GM12878 (cell line): ENCODE results near the gene TOP1. TPM values are rescaled to one million over a fixed set of nuclear protein-coding genes. Genes with fewer than 3 reads are reported as not detected.

Experiments
- ATAC-seq: fragments of 200-7000 bp; cut with Tn5 transposase; 3 replicates; pipeline ENCODE4 v1.9.1; 2020; ENCODE audit warnings: mild to moderate bottlenecking, moderate library complexity
- BruUV-seq: library from RNA; stranded (reverse); fragments of 400-500 nt; replicated peaks from 2 replicates; lab custom pipeline; 2021; lab: Mats Ljungman, UMichigan
- CTCF ChIA-PET: fragments of 300-600 bp; sonication (Branson Sonifier 250); formaldehyde crosslinking; extraction: SDS; loops from one replicate; lab custom pipeline; 2021; ENCODE audit warnings: inconsistent platforms; lab: Yijun Ruan, JAX
- POLR2A ChIA-PET: fragments of 350-600 bp; formaldehyde crosslinking; extraction: SDS; loops from one replicate; lab custom pipeline; 2021; ENCODE audit warnings: inconsistent platforms; lab: Charles Lee
- RAD21 ChIA-PET: fragments of 300-600 bp; sonication (Branson Sonifier 250); formaldehyde crosslinking; loops from one replicate; lab custom pipeline; 2023; ENCODE audit warnings: antibody characterized with exemption; ENCODE audit not compliant: unreplicated experiment; lab: Charles Lee
- SMC1A ChIA-PET: fragments of 300-600 bp; sonication (Branson Sonifier 250); formaldehyde crosslinking; loops from one replicate; lab custom pipeline; 2023; ENCODE audit not compliant: unreplicated experiment, uncharacterized antibody; lab: Charles Lee
- DNase-seq: peaks from one replicate; pipeline ENCODE4 v3.0.0-alpha.2; 2011; ENCODE audit warnings: low read depth, low spot score
- FAIRE-seq: peaks from 3 replicates; lab custom pipeline; 2011; peaks lifted over from hg19 to GRCh38; lab: Jason Lieb, UNC
- H2AFZ ChIP-seq: 2 replicates; pipeline ENCODE4 v1.6.0; 2011; ENCODE audit warnings: low read depth, low read length, control low read depth; ENCODE audit not compliant: control insufficient read depth
- H3K27ac ChIP-seq: 2 replicates; pipeline ENCODE4 v1.5.1; 2011; ENCODE audit warnings: control low read depth; ENCODE audit not compliant: control insufficient read depth, insufficient read depth
- H3K27me3 ChIP-seq, 2 experiments: replicated peaks in 1 of 2; 2 replicates each; pipeline versions ENCODE4 v1.6.0 to v1.6.1; 2011; ENCODE audit warnings: low read length in 1 of 2; ENCODE audit not compliant: control insufficient read depth in 2 of 2, insufficient read depth in 2 of 2
- H3K36me3 ChIP-seq, 2 experiments: 2 replicates each; pipeline ENCODE4 v1.5.1; 2011; ENCODE audit warnings: low read length in 1 of 2; ENCODE audit not compliant: control insufficient read depth in 2 of 2, insufficient read depth in 2 of 2
- H3K4me1 ChIP-seq: 2 replicates; pipeline ENCODE4 v1.6.1; 2011; ENCODE audit warnings: mild to moderate bottlenecking, low read length, moderate library complexity, mixed read lengths; ENCODE audit not compliant: control insufficient read depth, insufficient read depth
- H3K4me2 ChIP-seq: 2 replicates; pipeline ENCODE4 v1.6.0; 2011; ENCODE audit warnings: control low read depth; ENCODE audit not compliant: control insufficient read depth, insufficient read depth
- H3K4me3 ChIP-seq: fragments of 200-600 bp; sonication (generic); 2 replicates; pipeline ENCODE4 v1.5.1; 2016
- H3K79me2 ChIP-seq: 2 replicates; pipeline ENCODE4 v1.6.0; 2011; ENCODE audit warnings: low read length; ENCODE audit not compliant: control insufficient read depth, insufficient read depth
- H3K9ac ChIP-seq: 2 replicates; pipeline ENCODE4 v1.8.0; 2011; ENCODE audit warnings: low read length, control low read depth, mixed read lengths; ENCODE audit not compliant: control insufficient read depth, insufficient read depth
- H3K9me3 ChIP-seq: replicated peaks from 3 replicates; pipeline ENCODE4 v1.5.1; 2011; ENCODE audit warnings: mild to moderate bottlenecking, low read length; ENCODE audit not compliant: control insufficient read depth, insufficient read depth
- H4K20me1 ChIP-seq: 2 replicates; pipeline ENCODE4 v1.6.0; 2011; ENCODE audit not compliant: control insufficient read depth, insufficient read depth
- BCL3 ChIP-seq: IDR thresholded peaks from 2 replicates; pipeline ENCODE4 v1.6.1; 2011; ENCODE audit warnings: borderline replicate concordance, low read depth, mild to moderate bottlenecking, moderate library complexity, low read length; ENCODE audit not compliant: insufficient read depth, poor library complexity, severe bottlenecking
- BRCA1 ChIP-seq: IDR thresholded peaks from 2 replicates; pipeline ENCODE4 v1.6.1; 2011; ENCODE audit warnings: low read depth, low read length, improper control_type of control experiment
- CEBPB ChIP-seq, 2 experiments: fragments of 150-350 bp in 1 of 2; IDR thresholded peaks; 2 replicates each; pipeline ENCODE4 v1.6.1; 2012 to 2014; ENCODE audit warnings: low read depth in 2 of 2, low read length in 2 of 2, borderline replicate concordance in 1 of 2, inconsistent platforms in 1 of 2
- CHD2 ChIP-seq: IDR thresholded peaks from 2 replicates; pipeline ENCODE4 v1.6.1; 2011; ENCODE audit warnings: low read depth, low read length, improper control_type of control experiment, borderline replicate concordance
- E2F4 ChIP-seq: IDR thresholded peaks from 2 replicates; pipeline ENCODE4 v1.6.1; 2012; ENCODE audit warnings: low read depth, low read length, improper control_type of control experiment
- MTA2 ChIP-seq: fragments of 450-650 bp; IDR thresholded peaks from 2 replicates; pipeline ENCODE4 v1.6.1; 2016; ENCODE audit warnings: low read depth, mild to moderate bottlenecking, moderate library complexity
- MYC ChIP-seq: IDR thresholded peaks from 2 replicates; pipeline ENCODE4 v1.6.1; 2011; ENCODE audit warnings: mild to moderate bottlenecking, low read length, moderate library complexity, inconsistent platforms; ENCODE audit not compliant: insufficient read depth, insufficient replicate concordance, insufficient read length, severe bottlenecking
- RFX5 ChIP-seq: IDR thresholded peaks from 2 replicates; pipeline ENCODE4 v1.6.1; 2011; ENCODE audit warnings: low read depth, low read length, improper control_type of control experiment
- SIX5 ChIP-seq: IDR thresholded peaks from 2 replicates; pipeline ENCODE4 v1.6.1; 2011; ENCODE audit warnings: mild to moderate bottlenecking, low read depth, low read length, moderate library complexity; ENCODE audit not compliant: severe bottlenecking
- SREBF1 ChIP-seq: IDR thresholded peaks from 2 replicates; pipeline ENCODE4 v1.6.1; 2012; ENCODE audit warnings: mild to moderate bottlenecking, low read length
- ZNF207 ChIP-seq: fragments of 450-650 bp; IDR thresholded peaks from 2 replicates; pipeline ENCODE4 v1.6.1; 2014; ENCODE audit warnings: antibody characterized with exemption, mild to moderate bottlenecking, borderline replicate concordance
- ZZZ3 ChIP-seq: IDR thresholded peaks from 2 replicates; pipeline ENCODE4 v1.6.1; 2011; ENCODE audit warnings: low read depth; ENCODE audit not compliant: control insufficient read depth, insufficient read length
- WGBS: methylation state at CpG from one replicate; pipeline ENCODE4 v1.1.6; 2016; ENCODE audit warnings: low lambda C conversion rate; ENCODE audit not compliant: insufficient replicate concordance, insufficient coverage; ENCODE audit errors: missing lambda C conversion rate; 5-methylcytosine and 5-hydroxymethylcytosine counted together
- in situ Hi-C: fragments of 300-500 bp; cut with MboI; formaldehyde crosslinking; loops from 9 replicates; pipeline ENCODE4 v1.14.3; 2018; ENCODE audit warnings: mixed read lengths
- intact Hi-C: fragments of 100-400 bp; cut with micrococcal nuclease; formaldehyde crosslinking; loops from one replicate; pipeline ENCODE4 v1.14.2; 2022; ENCODE audit not compliant: unreplicated experiment
- polyA plus RNA-seq, 11 experiments: library from polyadenylated mRNA; depleted of rRNA in 4 of 11; unstranded in 6 of 11; stranded (reverse) in 5 of 11; fragments of >200 nt; fragmentation: Nextera tagmentation in 4 of 11; fragmentation: Illumina TruSeq in 1 of 11; extraction: Ambion mirVana in 4 of 11; extraction: Trizol in 1 of 11; gene quantifications; 1 replicate in 1 of 11; 2 replicates in 10 of 11; pipeline versions ENCODE4 v1.2.1 to v1.2.3, GENCODE V29; 2011 to 2016; ENCODE audit warnings: inconsistent platforms in 2 of 11, missing spikeins in 2 of 11, low read depth in 1 of 11
- total RNA-seq, 4 experiments: library from RNA; depleted of rRNA in 3 of 4; stranded (reverse); fragments of >200 nt in 3 of 4; fragmentation: Illumina TruSeq in 1 of 4; extraction: Trizol in 1 of 4; gene quantifications; 2 replicates each; pipeline versions ENCODE4 v1.2.1 to v1.2.3, GENCODE V29; 2013 to 2021
- TF ChIP-seq, protein P1 (sequence below): IDR thresholded peaks from 2 replicates; pipeline ENCODE4 v1.6.1; 2012; ENCODE audit warnings: low read depth, low read length, improper control_type of control experiment
- TF ChIP-seq, protein P2 (sequence below): fragments of 150-350 bp; IDR thresholded peaks from 2 replicates; pipeline ENCODE4 v1.6.1; 2016; ENCODE audit warnings: low read depth, low read length

The TOP1 gene
- total and polyA plus RNA-seq, 10 of the 15 experiments (the other 5 are each of a cell fraction or from before 2014, with no cell fraction given), result 21.5 to 128 (median 47.3) TPM

DNA sequence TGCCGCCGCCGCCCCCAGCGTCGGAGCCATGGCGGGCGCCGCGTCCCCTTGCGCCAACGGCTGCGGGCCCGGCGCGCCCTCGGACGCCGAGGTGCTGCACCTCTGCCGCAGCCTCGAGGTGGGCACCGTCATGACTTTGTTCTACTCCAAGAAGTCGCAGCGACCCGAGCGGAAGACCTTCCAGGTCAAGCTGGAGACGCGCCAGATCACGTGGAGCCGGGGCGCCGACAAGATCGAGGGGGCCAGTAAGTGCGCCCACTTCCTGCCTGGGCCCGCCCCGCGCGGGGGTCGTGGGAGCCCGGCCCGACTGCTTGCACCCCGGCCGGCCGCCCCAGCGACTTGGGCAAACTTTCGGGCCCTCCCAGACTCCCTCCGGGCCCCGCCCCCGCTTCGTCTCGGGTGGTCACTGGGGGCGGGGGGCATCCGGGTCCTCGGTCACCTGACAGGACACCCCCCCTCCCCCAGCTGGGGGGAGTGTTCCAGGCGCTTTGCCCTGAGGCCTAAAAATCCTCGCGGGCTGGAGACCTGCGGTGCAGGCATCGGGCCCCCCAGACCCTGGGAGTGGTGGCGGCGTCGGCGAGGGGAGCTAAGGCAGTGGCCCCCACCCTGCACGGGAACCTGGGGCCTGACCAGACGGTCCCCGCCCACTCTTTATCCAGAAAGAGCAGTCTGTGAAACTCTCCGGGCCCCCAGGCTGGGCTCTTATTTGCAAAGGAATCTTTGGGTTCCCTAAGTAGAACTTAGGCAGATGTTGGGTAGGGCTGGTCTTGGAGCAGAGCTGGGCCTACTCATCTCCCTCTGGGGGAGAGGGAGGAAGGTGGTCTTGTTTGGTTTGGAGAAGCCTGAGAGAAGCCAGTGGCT lies 109.2 kb downstream of the TOP1 start:
- H3K4me1 ChIP-seq, result peaks cover 62% of the 10 kb centered on the region
- H3K79me2 ChIP-seq, result peaks cover 59% of the 10 kb centered on the region
- peaks cover 5% of the 10 kb centered on the region; the same call in 1 of the 2 replicates for H4K20me1 ChIP-seq
- RAD21 ChIA-PET, result interaction anchor here (0.6 to 7.8 kb wide), 5 partner anchors 17 to 202 kb away, joined by 3 to 67 read pairs (median 4); no protein-coding TSS in a partner anchor
- no peak for FAIRE-seq
- POLR2A ChIA-PET, result interaction anchor here (0.6 to 11.3 kb wide), 10 partner anchors 9 to 175 kb away, joined by 3 to 84 read pairs (median 3); no protein-coding TSS in a partner anchor
- peak overlapping the region; percentile 95 for H3K4me2 ChIP-seq
- no TSS peak for BruUV-seq
- H3K27ac ChIP-seq, result peak overlapping the region; percentile 88
- peak overlapping the region; percentile 90 for H3K9ac ChIP-seq
- H3K27me3 ChIP-seq, result no peaks in the 10 kb centered on the region
- intact Hi-C loops, result loop anchor here (5.0 kb wide), 1 partner anchor 179 kb away; the partner anchor contains the start of gene ZHX3
- WGBS, result under 1% methylated on average over 61 of the region's 66 CpGs
- no peak for DNase-seq
- SMC1A ChIA-PET, result interaction anchor here (0.7 to 5.9 kb wide), 9 partner anchors 11 to 196 kb away, joined by 3 to 71 read pairs (median 4); no protein-coding TSS in a partner anchor
- peak; percentile 3 for ATAC-seq
- no peaks in the 10 kb centered on the region; a peak in 1 of 4 replicates for H3K36me3 ChIP-seq
- H3K9me3 ChIP-seq, result no peaks in the 10 kb centered on the region
- CTCF ChIA-PET, result interaction anchor here (0.8 to 10.1 kb wide), 10 partner anchors 8 to 202 kb away, joined by 3 to 105 read pairs (median 5); no protein-coding TSS in a partner anchor
- H3K4me3 ChIP-seq, result peak overlapping the region; percentile 81
- in situ Hi-C loops, result no loop called here
- peak overlapping the region; percentile 74 for H2AFZ ChIP-seq
- TF ChIP-seq BCL3 (no peak), ZNF207 (no peak), E2F4 (no peak), MYC (no peak), ZZZ3 (no peak), MTA2 (no peak), SREBF1 (no peak), CHD2 (peak; percentile 64), BRCA1 (no peak), RFX5 (no peak), SIX5 (no peak), CEBPB (IDR thresholded peaks at IDR 0.05; ENCODE audit: borderline replicate concordance in 1 of 2, low read depth in 2 of 2, low read length in 2 of 2) (no peak)
- TF ChIP-seq, protein P1, sequence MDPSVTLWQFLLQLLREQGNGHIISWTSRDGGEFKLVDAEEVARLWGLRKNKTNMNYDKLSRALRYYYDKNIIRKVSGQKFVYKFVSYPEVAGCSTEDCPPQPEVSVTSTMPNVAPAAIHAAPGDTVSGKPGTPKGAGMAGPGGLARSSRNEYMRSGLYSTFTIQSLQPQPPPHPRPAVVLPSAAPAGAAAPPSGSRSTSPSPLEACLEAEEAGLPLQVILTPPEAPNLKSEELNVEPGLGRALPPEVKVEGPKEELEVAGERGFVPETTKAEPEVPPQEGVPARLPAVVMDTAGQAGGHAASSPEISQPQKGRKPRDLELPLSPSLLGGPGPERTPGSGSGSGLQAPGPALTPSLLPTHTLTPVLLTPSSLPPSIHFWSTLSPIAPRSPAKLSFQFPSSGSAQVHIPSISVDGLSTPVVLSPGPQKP, result no peak
- TF ChIP-seq, protein P2, sequence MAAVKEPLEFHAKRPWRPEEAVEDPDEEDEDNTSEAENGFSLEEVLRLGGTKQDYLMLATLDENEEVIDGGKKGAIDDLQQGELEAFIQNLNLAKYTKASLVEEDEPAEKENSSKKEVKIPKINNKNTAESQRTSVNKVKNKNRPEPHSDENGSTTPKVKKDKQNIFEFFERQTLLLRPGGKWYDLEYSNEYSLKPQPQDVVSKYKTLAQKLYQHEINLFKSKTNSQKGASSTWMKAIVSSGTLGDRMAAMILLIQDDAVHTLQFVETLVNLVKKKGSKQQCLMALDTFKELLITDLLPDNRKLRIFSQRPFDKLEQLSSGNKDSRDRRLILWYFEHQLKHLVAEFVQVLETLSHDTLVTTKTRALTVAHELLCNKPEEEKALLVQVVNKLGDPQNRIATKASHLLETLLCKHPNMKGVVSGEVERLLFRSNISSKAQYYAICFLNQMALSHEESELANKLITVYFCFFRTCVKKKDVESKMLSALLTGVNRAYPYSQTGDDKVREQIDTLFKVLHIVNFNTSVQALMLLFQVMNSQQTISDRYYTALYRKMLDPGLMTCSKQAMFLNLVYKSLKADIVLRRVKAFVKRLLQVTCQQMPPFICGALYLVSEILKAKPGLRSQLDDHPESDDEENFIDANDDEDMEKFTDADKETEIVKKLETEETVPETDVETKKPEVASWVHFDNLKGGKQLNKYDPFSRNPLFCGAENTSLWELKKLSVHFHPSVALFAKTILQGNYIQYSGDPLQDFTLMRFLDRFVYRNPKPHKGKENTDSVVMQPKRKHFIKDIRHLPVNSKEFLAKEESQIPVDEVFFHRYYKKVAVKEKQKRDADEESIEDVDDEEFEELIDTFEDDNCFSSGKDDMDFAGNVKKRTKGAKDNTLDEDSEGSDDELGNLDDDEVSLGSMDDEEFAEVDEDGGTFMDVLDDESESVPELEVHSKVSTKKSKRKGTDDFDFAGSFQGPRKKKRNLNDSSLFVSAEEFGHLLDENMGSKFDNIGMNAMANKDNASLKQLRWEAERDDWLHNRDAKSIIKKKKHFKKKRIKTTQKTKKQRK, result no peak
